Thyroid gland (tissue), 4 donors: Measurements from ENCODE around the gene PSMB3. TPM values are rescaled to one million over a fixed set of nuclear protein-coding genes. Genes with fewer than 3 reads are reported as not detected.
"Not testable (repeated sequence)": the region's sequence is repeated elsewhere in the genome, so short reads cannot be mapped to it uniquely, and the experiment has no call there.

Source experiments
- DNase-seq, 2 donors: peaks; one replicate each; pipeline ENCODE4 v3.0.0-alpha.2; 2019
- H3K27ac ChIP-seq, 3 donors: fragments of 200-600 bp; sonication (generic); 1 replicate in 2 of 3; 2 replicates in 1 of 3; pipeline ENCODE4 v1.5.1; 2016 to 2019; ENCODE audit warnings: mild to moderate bottlenecking in 1 of 3, moderate library complexity in 1 of 3
- H3K27me3 ChIP-seq: fragments of 200-600 bp; sonication (generic); one replicate; pipeline ENCODE4 v1.5.1; 2019
- H3K36me3 ChIP-seq, 2 donors: fragments of 200-600 bp; sonication (generic); one replicate each; pipeline ENCODE4 v1.5.1; 2016 to 2019
- H3K4me1 ChIP-seq, 2 donors: fragments of 200-600 bp; sonication (generic); one replicate each; pipeline ENCODE4 v1.5.1; 2017 to 2019
- H3K4me3 ChIP-seq, 3 donors: fragments of 200-600 bp; sonication (generic); replicated peaks in 1 of 3; 1 replicate in 2 of 3; 2 replicates in 1 of 3; pipeline ENCODE4 v1.5.1; 2016; ENCODE audit warnings: mild to moderate bottlenecking in 1 of 3
- H3K9me3 ChIP-seq: fragments of 200-600 bp; sonication (generic); one replicate; pipeline ENCODE4 v1.5.1; 2017
- POLR2A ChIP-seq, 2 donors: fragments of 450-650 bp; IDR thresholded peaks; one replicate each; pipeline ENCODE4 v1.6.1; 2017; ENCODE audit warnings: antibody characterized with exemption in 2 of 2, mild to moderate bottlenecking in 2 of 2, moderate library complexity in 1 of 2
- WGBS, 2 donors: methylation state at CpG; one replicate each; pipeline ENCODE4 v1.1.5; 2017; 5-methylcytosine and 5-hydroxymethylcytosine counted together
- intact Hi-C: fragments of 100-400 bp; cut with DNase I; formaldehyde crosslinking; loops from one replicate; pipeline ENCODE4 v1.15.1; 2023
- total RNA-seq, 4 donors: library from RNA; depleted of rRNA; stranded (reverse); fragments of >200 nt; gene quantifications; one replicate each; pipeline ENCODE4 v1.2.3, GENCODE V29; 2016
- TF ChIP-seq, protein P1 (sequence below), 6 experiments: fragments of 200-600 bp in 3 of 6; fragments of 450-650 bp in 3 of 6; sonication (generic) in 3 of 6; IDR thresholded peaks; one replicate each; pipeline ENCODE4 v1.5.1; 2016 to 2019; ENCODE audit warnings: antibody characterized with exemption in 6 of 6, mild to moderate bottlenecking in 2 of 6, inconsistent platforms in 1 of 6, moderate library complexity in 1 of 6

PSMB3 gene
- total RNA-seq, 4 donors from 2014 or later, result 135 to 256 (median 222) TPM

GRCh38 chr17:38724337-38724988, 28.1 kb upstream of the PSMB3 start:
- TF ChIP-seq, protein P1, sequence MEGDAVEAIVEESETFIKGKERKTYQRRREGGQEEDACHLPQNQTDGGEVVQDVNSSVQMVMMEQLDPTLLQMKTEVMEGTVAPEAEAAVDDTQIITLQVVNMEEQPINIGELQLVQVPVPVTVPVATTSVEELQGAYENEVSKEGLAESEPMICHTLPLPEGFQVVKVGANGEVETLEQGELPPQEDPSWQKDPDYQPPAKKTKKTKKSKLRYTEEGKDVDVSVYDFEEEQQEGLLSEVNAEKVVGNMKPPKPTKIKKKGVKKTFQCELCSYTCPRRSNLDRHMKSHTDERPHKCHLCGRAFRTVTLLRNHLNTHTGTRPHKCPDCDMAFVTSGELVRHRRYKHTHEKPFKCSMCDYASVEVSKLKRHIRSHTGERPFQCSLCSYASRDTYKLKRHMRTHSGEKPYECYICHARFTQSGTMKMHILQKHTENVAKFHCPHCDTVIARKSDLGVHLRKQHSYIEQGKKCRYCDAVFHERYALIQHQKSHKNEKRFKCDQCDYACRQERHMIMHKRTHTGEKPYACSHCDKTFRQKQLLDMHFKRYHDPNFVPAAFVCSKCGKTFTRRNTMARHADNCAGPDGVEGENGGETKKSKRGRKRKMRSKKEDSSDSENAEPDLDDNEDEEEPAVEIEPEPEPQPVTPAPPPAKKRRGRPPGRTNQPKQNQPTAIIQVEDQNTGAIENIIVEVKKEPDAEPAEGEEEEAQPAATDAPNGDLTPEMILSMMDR (IDR thresholded peaks at IDR 0.05), result no peak
- TF ChIP-seq POLR2A (IDR thresholded peaks at IDR 0.05), result no peak
- 63 to 90% methylated on average over 5 to 8 of the region's 16 CpGs for WGBS, 2 donors
- no peaks in the 10 kb centered on the region for H3K27me3 ChIP-seq
- intact Hi-C loops, result no loop called here
- H3K36me3 ChIP-seq, result peaks cover 31 to 32% of the 10 kb centered on the region in 2 donors
- no peak overlapping the region for H3K4me3 ChIP-seq
- H3K9me3 ChIP-seq, result no peaks in the 10 kb centered on the region
- H3K4me1 ChIP-seq, result peaks cover 5 to 7% of the 10 kb centered on the region in 2 donors
- DNase-seq, result no peak
- no peak overlapping the region for H3K27ac ChIP-seq

DNA sequence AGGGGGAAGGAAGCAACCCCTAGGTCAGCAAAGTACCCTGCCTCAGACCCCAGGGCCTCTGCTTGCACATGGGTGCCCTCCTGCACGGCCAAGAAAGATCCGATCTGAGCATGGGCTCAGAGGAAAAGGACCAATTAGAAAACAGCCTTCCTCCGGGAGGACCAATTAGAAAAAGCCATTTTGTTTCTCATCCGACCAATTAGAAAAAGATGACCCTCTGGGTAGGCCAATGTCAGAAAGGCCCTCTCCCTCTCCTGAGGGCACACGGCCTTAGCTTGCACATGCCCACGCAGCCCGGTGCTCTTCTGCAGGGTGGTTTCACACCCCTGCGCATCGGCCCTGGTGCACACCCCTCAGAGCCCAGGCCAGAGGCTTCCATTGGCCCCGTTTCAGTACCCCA, 27.5 kb upstream of the PSMB3 start:
- WGBS, 2 donors, result 75 to 84% methylated on average over 10 of the region's 10 CpGs
- H3K27ac ChIP-seq, result no peak overlapping the region
- H3K36me3 ChIP-seq, result peaks cover 27 to 31% of the 10 kb centered on the region in 2 donors
- intact Hi-C loops, result no loop called here
- H3K4me3 ChIP-seq, result no peak overlapping the region
- no peaks in the 10 kb centered on the region for H3K9me3 ChIP-seq
- TF ChIP-seq, protein P1 (IDR thresholded peaks at IDR 0.05), result no peak
- peaks cover 7 to 8% of the 10 kb centered on the region in 2 donors for H3K4me1 ChIP-seq
- no peak for DNase-seq
- no peaks in the 10 kb centered on the region for H3K27me3 ChIP-seq

- H3K4me3 ChIP-seq, H3K9me3 ChIP-seq, H3K27ac ChIP-seq, H3K27me3 ChIP-seq, intact Hi-C loops, DNase-seq: not testable (repeated sequence)
- H3K36me3 ChIP-seq, result peaks cover 20 to 23% of the 10 kb centered on the region in 2 donors
- peaks cover 11 to 12% of the 10 kb centered on the region in 2 donors for H3K4me1 ChIP-seq
- 54 to 66% methylated on average over 4 to 6 of the region's 8 CpGs for WGBS, 2 donors
Measured at GRCh38 chr17:38726145-38726544, 26.4 kb upstream of the PSMB3 start.

DNA sequence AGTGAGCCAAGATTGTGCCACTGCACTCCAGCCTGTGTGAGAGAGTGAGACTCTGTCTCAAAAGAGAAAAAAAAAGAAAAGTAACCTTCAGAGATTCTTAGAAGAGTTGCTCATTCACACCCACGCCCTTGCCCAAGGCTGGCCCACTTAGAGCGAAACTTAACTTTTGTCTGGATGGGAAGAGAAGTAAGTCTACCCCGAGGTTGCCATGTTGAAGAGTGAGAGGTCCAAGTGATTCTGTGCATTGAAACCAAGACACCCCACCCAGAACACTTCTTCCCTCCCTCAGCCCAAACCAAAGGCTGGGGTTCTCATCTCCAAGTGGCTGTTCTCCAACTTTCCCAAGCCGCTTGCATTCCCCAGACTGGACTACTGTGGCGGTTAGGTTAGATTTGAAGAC, 24.8 kb upstream of the PSMB3 start:
- Histone ChIP-seq H3K4me1 (peaks cover 24 to 26% of the 10 kb centered on the region in 2 donors), H3K27me3 (no peaks in the 10 kb centered on the region), H3K36me3 (peaks cover 9 to 13% of the 10 kb centered on the region in 2 donors), H3K4me3 (no peak overlapping the region), H3K27ac (no peak overlapping the region), H3K9me3 (no peaks in the 10 kb centered on the region)
- intact Hi-C loops, result no loop called here
- TF ChIP-seq, protein P1 (IDR thresholded peaks at IDR 0.05), result no peak
- 89 to 91% methylated on average over 5 of the region's 5 CpGs for WGBS, 2 donors
- DNase-seq, result no peak

GRCh38 chr17:38728290-38728831, 24.2 kb upstream of the PSMB3 start:
- Histone ChIP-seq H3K27ac (no peak overlapping the region), H3K4me3 (no peak overlapping the region), H3K4me1 (peaks cover 30 to 33% of the 10 kb centered on the region in 2 donors), H3K27me3 (no peaks in the 10 kb centered on the region), H3K9me3 (no peaks in the 10 kb centered on the region), H3K36me3 (peaks cover 10 to 13% of the 10 kb centered on the region in 2 donors)
- no peak for TF ChIP-seq POLR2A (IDR thresholded peaks at IDR 0.05)
- TF ChIP-seq, protein P1 (IDR thresholded peaks at IDR 0.05), result no peak
- DNase-seq, result peak in 1 of 2 donors; percentile 23
- intact Hi-C loops, result no loop called here
- 82 to 84% methylated on average over 6 to 7 of the region's 8 CpGs for WGBS, 2 donors
